ENCODE data around the gene PLCXD1.
"Not testable (repeated sequence)": the region's sequence is repeated elsewhere in the genome, so short reads cannot be mapped to it uniquely, and the experiment has no call there.

Gene PLCXD1

GRCh38 chrX:270848-271367 lies 10.3 kb upstream of the PLCXD1 start:
- Histone ChIP-seq H3K27ac (no peak overlapping the region), H3K4me3 (no peak overlapping the region)
- no peak for TF ChIP-seq CTCF (IDR thresholded peaks at IDR 0.05)
- DNase-seq (ENCODE audit: low spot score), result no peak

GRCh38 chrX:274904-275475 lies 6.2 kb upstream of the PLCXD1 start:
- peak overlapping the region; percentile 74 for H3K4me3 ChIP-seq
- TF ChIP-seq CTCF (IDR thresholded peaks at IDR 0.05), result no peak
- peak overlapping the region in 1 of 2 donors; percentile 7 for H3K27ac ChIP-seq
- DNase-seq (ENCODE audit: low spot score), result no peak

- no peak for DNase-seq (ENCODE audit: low spot score)
- no peak for TF ChIP-seq CTCF (IDR thresholded peaks at IDR 0.05)
- H3K4me3 ChIP-seq, result peak overlapping the region; percentile 74
- peak overlapping the region in 1 of 2 donors; percentile 7 for H3K27ac ChIP-seq
Observed at GRCh38 chrX:275476-275966, 5.7 kb upstream of the PLCXD1 start.

GRCh38 chrX:275967-276580 lies 5.1 kb upstream of the PLCXD1 start:
- no peak for DNase-seq (ENCODE audit: low spot score)

GRCh38 chrX:276581-277201 lies 4.5 kb upstream of the PLCXD1 start:
- Histone ChIP-seq H3K4me3 (peak overlapping the region; percentile 74), H3K27ac (no peak overlapping the region)
- no peak for DNase-seq (ENCODE audit: low spot score)
- TF ChIP-seq CTCF (IDR thresholded peaks at IDR 0.05), result no peak

More at GRCh38 chrX:275967-276580, 5.1 kb upstream of the PLCXD1 start:
- Histone ChIP-seq H3K4me3 (peak overlapping the region; percentile 74), H3K27ac (no peak overlapping the region)
- TF ChIP-seq CTCF (IDR thresholded peaks at IDR 0.05), result no peak

GRCh38 chrX:279757-280604 lies 1.2 kb upstream of the PLCXD1 start:
- not testable (repeated sequence) for H3K27ac ChIP-seq; H3K4me3 ChIP-seq; DNase-seq (ENCODE audit: low spot score)

- H3K27ac ChIP-seq; DNase-seq (ENCODE audit: low spot score); H3K4me3 ChIP-seq: not testable (repeated sequence)
Observed at GRCh38 chrX:280722-281121, 459 bp upstream of the PLCXD1 start.

- H3K27ac ChIP-seq; DNase-seq (ENCODE audit: low spot score); H3K4me3 ChIP-seq: not testable (repeated sequence)
Observed at GRCh38 chrX:282000-282681, 960 bp downstream of the PLCXD1 start.
